ENCODE results near the gene STX3.
"Not testable (repeated sequence)": the region's sequence is repeated elsewhere in the genome, so short reads cannot be mapped to it uniquely, and the experiment has no call there.

STX3 gene

DNA sequence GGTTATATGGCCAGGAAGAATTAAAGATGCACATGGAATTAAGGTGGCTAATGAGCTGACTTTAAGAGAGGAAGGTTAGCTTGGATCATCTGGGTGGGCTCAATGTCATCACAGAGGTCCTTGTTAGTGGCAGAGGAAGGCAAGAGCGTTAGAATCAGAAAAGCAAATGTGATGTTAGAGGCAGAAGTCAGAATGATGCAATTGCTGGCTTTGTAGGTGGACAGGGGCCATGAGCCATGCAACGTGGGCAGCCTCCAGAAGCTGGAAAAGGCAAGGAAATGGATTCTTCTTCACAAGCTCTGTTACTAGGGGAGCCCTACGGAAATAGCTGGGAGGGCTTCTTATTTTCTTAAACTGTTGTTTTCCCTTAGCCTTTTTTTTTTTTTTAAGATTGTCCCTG, 92.5 kb downstream of the STX3 start:
- DNase-seq: no peak

DNA sequence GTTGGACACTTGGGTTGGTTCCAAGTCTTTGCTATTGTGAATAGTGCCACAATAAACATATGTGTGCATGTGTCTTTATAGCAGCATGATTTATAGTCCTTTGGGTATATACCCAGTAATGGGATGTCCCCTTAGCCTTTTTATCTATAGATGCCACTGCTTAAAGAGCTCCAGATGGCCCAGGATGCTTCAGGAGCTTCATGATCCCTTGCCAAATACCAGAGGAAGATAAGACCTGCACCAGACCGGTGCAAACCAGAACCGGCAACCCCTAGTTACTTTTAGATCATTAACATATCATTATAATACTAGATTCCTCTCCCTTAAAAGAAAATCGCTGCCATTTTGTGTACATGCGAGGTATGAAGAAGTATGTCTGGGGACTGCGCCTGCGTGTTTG, 93.3 kb downstream of the STX3 start:
- not testable (repeated sequence) for DNase-seq

- no peak for DNase-seq
Measured at GRCh38 chr11:59849129-59849528, 94.0 kb downstream of the STX3 start.

DNA sequence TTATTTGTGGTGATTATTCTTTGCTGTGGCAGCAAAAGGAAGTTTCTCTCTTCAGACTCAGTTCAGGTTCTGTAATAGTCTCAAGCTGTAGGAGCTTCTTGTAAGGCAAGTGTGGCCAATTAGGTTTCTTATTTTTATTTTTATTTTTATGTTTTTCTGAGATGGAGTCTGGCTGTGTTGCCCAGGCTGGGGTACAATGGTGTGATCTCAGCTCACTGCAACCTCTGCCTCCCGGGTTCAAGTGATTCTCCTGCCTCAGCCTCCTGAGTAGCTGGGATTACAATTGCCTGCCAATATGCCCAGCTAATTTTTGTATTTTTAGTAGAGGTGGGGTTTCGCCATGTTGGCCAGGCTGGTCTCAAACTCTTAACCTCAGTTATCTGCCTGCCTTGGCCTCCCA, 94.4 kb downstream of the STX3 start:
- DNase-seq: not testable (repeated sequence)

- not testable (repeated sequence) for DNase-seq
Measured at GRCh38 chr11:59851416-59851815, 96.2 kb downstream of the STX3 start.

GRCh38 chr11:59854871-59855270, 99.7 kb downstream of the STX3 start:
- DNase-seq: no peak

Measured in activated CD8-positive, alpha-beta memory T cell treated with anti-CD3 and anti-CD28 coated beads for 24 hours (primary cell).